ENCODE measurements around the gene MMP25.
"Not testable (repeated sequence)": the region's sequence is repeated elsewhere in the genome, so short reads cannot be mapped to it uniquely, and the experiment has no call there.

Gene MMP25

GRCh38 chr16:3030222-3031212 is 15.8 kb upstream of the MMP25 start:
- FAIRE-seq = no peak

GRCh38 chr16:3032624-3033023 is 13.7 kb upstream of the MMP25 start:
- FAIRE-seq = no peak

- FAIRE-seq = no peak
Measured at GRCh38 chr16:3035289-3035971, 10.9 kb upstream of the MMP25 start.

DNA sequence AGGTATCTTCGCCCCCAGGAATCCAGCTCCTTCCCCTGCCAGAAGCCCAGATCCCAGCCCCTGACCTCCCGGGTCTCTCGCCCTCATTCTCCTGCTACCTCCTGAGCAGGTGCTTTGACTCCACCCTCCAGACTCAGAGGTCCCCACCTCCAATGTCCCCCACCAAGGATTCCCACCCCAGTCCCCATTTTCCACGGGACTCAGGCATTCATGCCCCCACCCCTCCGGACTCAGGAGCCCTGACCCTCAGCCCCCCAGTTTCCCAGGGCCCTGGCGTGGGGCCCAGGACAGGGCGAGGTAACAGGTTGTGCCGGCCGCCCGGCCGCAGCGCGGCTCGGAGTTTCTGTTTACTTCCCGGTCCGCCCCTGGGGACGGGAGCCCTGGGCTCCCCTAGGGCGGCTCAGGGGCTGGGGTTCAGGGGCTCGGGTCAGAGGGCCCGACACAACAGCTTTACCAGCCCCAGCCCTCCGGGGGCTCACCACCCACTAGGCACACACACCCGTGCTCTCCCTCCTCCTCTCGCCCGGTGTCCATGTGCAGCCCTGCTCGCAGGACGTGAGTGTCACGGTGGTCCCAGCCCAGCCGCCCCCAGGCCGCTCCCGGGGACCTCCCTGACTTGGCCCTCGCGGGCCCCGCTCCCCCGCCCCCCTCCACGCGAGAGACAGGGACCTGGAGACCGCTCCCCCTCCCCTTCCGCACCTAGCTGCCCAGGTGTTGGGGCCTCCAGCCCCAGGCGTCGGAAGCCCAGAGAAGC is 10.2 kb upstream of the MMP25 start:
- no peak for FAIRE-seq

- no peak for FAIRE-seq
Measured at GRCh38 chr16:3036726-3037315, 9.5 kb upstream of the MMP25 start, which contains the start of gene BICDL2. Gene BICDL2 (minus strand): TSS chr16:3036944. CDS start chr16:3035496, 1,448 bp downstream.

GRCh38 chr16:3038256-3038655 is 8.1 kb upstream of the MMP25 start:
- no peak for FAIRE-seq

DNA sequence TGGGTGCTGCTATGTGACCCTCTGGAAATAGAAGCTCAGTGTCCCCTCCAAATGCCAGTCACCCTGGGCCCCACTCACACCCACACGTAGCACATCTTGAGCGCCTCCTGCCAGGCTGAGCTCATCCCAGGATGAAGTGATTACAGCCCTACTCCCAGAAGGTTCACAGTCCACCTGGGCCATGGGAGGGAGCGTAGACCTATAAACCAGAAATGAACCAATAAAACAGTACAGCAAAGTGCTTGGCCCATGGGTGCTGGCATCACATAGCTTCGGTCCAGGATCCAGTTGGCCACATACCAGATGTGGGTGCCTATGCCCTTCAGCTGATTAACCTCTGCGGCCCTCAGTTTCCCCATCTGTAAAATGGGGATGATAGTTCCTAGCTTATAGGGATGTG is 7.5 kb upstream of the MMP25 start:
- no peak for FAIRE-seq

- no peak for FAIRE-seq
Measured at GRCh38 chr16:3042376-3042775, 4.0 kb upstream of the MMP25 start.

DNA sequence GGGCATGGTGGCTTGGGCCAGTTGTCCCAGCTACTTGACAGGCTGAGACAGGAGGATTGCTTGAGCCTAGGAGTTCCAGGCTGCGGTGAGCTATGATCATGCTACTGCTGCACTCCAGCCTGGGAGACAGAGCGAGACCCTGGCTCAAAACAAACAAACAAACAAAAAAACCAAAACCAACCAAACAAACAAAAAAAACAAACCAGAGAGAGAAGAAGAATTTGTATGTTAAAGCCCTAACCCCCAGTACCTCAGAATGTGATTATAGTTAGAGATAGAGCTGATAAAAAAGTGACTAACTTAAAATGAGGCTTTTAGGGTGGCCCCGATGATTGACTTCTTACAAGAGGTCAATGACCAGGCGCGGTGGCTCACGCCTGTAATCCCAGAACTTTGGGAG is 1.7 kb upstream of the MMP25 start:
- FAIRE-seq = no peak

DNA sequence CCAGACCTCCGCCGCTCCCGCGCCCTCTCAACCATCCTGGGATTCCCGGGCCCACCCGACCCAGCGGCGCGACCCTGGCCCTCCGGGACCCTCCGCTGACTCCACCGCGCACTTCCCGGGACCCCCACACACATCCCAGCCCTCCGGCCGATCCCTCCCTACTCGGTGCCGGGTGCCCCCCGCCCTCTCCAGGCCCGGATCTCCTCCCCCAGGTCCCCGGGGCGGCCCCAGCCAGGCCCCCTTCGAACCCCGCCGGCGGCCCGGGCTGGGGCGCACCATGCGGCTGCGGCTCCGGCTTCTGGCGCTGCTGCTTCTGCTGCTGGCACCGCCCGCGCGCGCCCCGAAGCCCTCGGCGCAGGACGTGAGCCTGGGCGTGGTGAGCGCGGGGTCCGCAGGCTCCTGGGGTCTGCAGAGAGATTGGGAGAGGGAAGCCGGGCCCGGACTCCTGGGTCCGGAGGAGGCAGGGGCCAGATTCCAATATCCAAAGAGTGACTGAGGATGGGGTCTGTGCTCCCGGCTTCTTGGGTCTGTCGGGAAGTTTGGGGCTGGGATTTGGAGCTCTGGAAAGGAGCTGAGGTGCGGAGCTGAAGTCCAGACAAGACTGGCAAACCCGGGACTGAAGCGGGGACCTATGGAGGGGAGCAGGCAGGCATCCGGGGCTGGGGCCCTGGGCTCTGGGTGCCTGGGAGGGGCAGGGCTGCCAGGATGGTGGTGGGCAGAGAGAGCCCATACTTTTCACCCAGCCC is 453 bp downstream of the MMP25 start:
- FAIRE-seq = no peak

DNA sequence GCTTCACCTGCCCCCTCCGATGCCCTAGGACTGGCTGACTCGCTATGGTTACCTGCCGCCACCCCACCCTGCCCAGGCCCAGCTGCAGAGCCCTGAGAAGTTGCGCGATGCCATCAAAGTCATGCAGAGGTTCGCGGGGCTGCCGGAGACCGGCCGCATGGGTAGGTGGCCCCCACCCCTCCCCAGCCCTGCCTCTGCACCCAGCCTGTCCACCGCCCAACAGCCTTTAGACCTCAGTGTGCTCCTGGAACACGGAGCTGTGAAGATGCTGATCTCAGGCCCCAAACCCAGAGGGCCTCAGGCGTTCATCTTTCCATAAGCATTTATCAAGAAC is 993 bp downstream of the MMP25 start:
- FAIRE-seq = no peak

DNA sequence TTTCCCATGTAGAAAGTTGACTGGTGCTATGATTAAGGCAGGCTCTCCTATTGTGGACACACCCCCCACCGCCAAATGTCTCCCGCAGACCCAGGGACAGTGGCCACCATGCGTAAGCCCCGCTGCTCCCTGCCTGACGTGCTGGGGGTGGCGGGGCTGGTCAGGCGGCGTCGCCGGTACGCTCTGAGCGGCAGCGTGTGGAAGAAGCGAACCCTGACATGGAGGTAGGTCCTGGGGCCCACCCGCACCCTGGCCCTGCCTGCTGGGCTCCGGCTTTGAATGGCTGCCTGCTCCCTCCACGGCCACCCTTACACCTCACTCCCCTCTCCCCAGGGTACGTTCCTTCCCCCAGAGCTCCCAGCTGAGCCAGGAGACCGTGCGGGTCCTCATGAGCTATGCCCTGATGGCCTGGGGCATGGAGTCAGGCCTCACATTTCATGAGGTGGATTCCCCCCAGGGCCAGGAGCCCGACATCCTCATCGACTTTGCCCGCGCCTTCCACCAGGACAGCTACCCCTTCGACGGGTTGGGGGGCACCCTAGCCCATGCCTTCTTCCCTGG is 3.6 kb downstream of the MMP25 start:
- FAIRE-seq = no peak

DNA sequence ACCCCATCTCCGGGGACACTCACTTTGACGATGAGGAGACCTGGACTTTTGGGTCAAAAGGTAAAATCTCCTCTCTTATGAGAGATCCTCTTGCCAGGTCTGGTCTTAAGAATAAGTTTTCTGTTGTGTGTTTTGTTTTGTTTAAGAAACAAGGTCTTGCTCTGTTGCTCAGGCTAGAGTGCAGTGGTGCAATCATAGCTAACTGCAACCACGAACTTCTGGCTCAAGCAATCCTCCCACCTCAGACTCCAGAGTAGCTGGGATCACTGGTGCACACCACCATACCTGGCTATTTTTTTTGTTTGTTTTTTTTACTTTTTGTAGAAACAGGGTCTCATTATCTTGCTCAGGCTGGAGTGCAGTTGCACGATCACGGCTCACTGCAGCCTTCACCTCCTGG is 4.1 kb downstream of the MMP25 start:
- no peak for FAIRE-seq

DNA sequence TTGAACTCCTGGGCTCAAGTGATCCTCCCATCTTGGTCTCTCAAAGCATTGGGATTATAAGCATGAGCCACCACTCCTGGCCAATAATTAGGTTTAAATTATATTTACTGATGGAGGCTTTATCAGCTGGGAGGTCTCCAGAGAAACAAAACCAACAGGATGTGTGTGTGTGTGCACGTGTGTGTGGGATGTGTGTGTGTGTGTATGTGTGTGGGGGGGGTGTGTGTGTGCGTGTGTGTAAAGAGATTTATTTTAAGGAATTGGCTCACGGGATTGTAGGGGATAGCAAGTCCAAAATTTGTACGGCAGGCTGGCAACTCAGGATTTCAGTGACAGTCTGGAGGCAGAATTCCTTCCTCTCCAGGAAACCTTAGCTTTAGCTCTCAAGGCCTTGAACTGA is 4.6 kb downstream of the MMP25 start:
- no peak for FAIRE-seq

DNA sequence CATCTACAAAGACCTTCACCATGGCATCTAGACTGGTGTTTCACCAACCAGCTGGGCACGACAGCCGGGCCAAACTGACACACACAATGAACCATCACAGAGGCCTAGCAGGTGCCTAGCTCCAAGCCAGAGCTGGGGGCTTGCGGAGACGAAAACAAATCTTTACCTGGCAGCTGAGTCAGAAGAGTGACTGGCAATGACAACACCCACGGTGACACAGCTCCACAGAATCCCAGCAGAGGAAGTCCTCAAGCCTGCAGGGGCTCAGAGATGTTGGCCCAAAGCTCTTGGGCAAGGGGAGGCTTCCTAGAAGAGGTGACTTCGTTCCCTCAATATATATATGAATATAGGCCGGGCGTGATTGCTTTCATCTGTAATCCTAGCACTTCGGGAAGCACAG is 5.1 kb downstream of the MMP25 start:
- FAIRE-seq = no peak

GRCh38 chr16:3052571-3053329 is 6.4 kb downstream of the MMP25 start:
- not testable (repeated sequence) for FAIRE-seq

DNA sequence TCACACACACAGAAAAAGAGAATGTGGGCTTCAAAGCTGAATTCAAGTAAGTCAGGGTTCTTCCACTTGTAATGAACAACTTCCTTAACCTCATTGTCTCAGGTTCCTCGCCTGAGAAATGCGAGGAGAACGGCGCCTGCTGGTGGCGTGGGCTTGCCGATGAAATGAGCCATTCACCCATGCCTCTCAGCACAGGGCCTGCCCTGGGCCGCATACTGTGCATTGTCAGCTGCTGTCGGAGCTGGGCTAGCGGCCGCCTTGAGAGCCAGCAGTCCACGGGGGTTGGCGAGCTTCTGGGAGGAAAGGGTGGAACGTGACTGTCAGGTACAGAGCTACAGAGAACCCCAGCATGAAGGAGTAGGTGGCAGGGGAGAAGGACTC is 7.0 kb downstream of the MMP25 start:
- FAIRE-seq = not testable (repeated sequence)

- FAIRE-seq = no peak
Measured at GRCh38 chr16:3054965-3055733, 8.8 kb downstream of the MMP25 start.

- not testable (repeated sequence) for FAIRE-seq
Measured at GRCh38 chr16:3055734-3056115, 9.4 kb downstream of the MMP25 start.

All from colon (tissue), 2 donors.